ENCODE measurements around the gene HOXA9.
A peak's percentile ranks its signal among the peaks of the same experiment; 100 is the strongest.

HOXA9 gene

GRCh38 chr7:27163288-27164044 is 1.9 kb downstream of the HOXA9 start:
- FAIRE-seq = no peak

- FAIRE-seq = no peak
Observed at GRCh38 chr7:27162561-27163287, 2.6 kb downstream of the HOXA9 start.

- no peak for FAIRE-seq
Observed at GRCh38 chr7:27161721-27162560, 3.4 kb downstream of the HOXA9 start.

DNA sequence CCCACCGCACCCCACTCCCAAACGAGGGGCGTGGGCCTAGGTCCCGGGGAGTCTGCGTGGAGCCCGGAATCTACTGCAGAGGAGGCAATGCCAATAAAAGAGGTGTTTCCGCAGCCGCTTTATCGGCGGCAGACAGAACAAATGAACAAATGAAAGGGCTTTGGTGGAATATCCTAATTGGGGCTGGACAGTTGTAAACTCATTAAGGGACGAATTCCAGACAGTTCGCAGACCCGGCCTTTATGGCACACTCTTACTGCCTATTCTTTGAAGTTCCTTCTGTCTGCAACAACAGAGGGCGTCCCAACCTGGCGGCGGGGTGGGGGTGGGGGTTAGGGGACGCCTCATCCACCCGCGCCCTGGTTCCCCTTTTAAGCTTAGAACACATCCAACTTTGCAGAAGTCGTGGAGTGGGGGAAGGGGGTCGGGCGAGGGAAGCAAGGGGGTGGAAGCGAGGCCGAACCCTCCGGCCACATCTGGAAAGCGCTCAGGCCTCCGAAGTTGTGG is 4.1 kb downstream of the HOXA9 start:
- FAIRE-seq = no peak

GRCh38 chr7:27160546-27161213 is 4.7 kb downstream of the HOXA9 start:
- peak; percentile 58 for FAIRE-seq

GRCh38 chr7:27160145-27160545 is 5.2 kb downstream of the HOXA9 start:
- no peak for FAIRE-seq

GRCh38 chr7:27159266-27160144 is 5.8 kb downstream of the HOXA9 start:
- no peak for FAIRE-seq

- no peak for FAIRE-seq
Observed at GRCh38 chr7:27158436-27159265, 6.7 kb downstream of the HOXA9 start.

GRCh38 chr7:27157702-27158431 is 7.5 kb downstream of the HOXA9 start:
- FAIRE-seq = no peak

GRCh38 chr7:27156916-27157701 is 8.2 kb downstream of the HOXA9 start:
- no peak for FAIRE-seq

GRCh38 chr7:27156508-27156898 is 8.8 kb downstream of the HOXA9 start, which contains the start of gene HOXA7:
HOXA7 (minus strand) TSS chr7:27156675; CDS start chr7:27156545, 130 bp downstream.
- no peak for FAIRE-seq

DNA sequence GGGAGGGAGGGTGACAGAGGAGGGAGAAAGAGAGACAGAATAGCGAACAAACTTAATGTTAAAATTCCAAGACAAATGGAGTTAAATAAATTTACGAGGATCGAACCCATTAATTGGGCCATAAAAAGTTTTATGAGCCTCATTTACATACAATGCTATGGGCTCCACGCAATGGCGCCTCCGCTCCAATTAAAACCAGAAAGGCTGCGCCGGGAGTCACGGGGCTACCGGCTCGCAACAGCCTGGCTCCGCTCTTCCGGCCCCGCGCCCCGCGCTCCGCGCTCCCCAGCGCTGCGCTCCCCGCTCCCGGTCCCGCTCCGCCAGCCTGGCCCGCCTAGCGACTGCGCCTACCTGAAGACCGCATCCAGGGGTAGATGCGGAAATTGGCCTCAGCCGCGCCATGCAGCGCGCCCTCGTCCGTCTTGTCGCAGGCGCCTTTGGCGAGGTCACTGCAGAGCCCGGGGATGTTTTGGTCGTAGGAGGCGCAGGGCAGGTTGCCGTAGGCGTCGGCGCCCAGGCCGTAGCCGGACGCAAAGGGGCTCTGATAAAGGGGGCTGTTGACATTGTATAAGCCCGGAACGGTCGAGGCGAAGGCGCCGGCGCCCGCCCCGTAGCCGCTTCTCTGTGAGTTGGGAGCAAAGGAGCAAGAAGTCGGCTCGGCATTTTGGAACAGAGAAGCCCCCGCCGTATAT is 9.4 kb downstream of the HOXA9 start:
- no peak for FAIRE-seq

DNA sequence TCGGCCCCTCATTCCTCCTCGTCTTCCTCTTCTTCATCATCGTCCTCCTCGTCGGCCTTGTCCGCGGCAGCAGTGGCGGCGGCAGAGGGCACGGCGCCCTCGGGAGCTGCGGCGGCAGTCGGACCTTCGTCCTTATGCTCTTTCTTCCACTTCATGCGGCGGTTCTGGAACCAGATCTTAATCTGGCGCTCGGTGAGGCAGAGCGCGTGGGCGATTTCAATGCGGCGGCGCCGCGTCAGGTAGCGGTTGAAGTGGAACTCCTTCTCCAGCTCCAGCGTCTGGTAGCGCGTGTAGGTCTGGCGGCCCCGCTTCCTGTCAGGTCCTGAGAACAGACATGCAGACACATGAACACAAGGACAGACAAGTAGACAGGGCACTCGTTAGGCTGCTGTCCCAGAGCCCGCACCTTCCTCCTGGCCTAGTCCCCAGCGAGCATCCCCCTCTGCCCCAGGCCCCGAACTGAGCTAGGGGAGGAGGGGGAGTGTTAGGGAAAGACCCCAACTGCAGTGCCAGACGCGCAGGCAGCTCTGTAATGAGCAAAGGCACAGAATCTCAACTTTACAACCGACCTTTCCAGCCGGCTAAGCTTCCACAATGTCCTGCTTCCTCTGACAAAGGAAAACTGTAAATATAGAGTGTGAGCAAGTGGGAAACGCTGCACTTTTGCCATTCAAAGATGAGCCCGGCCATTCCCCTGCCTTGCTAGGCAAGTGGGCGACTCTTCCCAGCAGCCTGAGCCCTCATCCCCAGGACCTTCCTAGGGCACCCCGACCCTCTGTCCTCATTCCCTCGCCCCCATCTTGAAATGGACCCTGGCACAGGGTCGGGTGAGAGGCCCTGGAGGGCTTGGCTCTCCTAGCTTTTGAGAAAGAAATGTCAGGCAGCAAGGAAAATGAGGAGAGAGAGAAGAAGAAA is 10.2 kb downstream of the HOXA9 start:
- no peak for FAIRE-seq

GRCh38 chr7:27154369-27154768 is 11.0 kb downstream of the HOXA9 start:
- no peak for FAIRE-seq

- no peak for FAIRE-seq
Observed at GRCh38 chr7:27153526-27153925, 11.8 kb downstream of the HOXA9 start.

DNA sequence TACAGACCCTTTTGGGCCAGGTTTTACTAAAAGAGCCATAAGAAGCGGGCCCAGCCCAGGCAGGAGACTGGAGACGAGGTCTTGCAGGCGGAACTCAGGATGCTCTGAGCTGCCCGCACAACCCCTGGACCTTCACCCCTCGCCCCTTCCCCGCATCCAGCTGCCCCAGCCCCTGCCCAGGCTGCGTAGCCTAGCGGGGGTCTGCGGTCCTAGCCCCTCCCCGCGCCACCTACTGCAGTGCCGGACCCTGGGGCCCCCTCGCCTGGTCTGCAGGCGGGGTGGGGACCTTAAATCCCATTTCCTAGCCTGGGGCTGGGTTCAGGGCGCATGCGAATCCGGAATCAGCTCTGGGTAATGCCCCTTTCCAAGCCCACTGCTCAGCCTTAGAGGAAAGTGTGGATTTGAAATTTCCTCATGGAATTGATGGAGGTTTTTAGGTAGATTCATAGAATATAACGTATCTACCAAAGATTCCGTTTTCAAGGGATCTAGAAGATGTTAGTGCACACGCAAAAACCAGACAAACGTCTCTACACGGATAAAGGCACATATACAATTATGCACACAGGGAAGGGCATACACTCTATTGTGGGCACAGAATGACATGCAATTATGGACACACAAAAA is 12.4 kb downstream of the HOXA9 start:
- no peak for FAIRE-seq

Data from endometrium (tissue), 2 donors.